Endothelial cell of umbilical vein (primary cell): ENCODE results near the gene SAMD10. TPM values are rescaled to one million over a fixed set of nuclear protein-coding genes. Genes with fewer than 3 reads are reported as not detected.

Experiments used
- BruUV-seq: library from RNA; stranded (reverse); fragments of 400-500 nt; replicated peaks from 2 replicates; lab custom pipeline; 2021; lab: Mats Ljungman, UMichigan
- CTCF ChIA-PET: fragments of 300-600, 350-600 bp; sonication (Branson Sonifier 250); formaldehyde crosslinking; loops from one replicate; lab custom pipeline; 2021; ENCODE audit warnings: antibody characterized with exemption, inconsistent platforms; lab: Charles Lee
- POLR2A ChIA-PET: fragments of 300-600, 350-600 bp; sonication (Branson Sonifier 250); formaldehyde crosslinking; loops from one replicate; lab custom pipeline; 2021; ENCODE audit warnings: antibody characterized with exemption, inconsistent platforms; lab: Charles Lee
- DNase-seq: peaks from one replicate; pipeline ENCODE4 v3.0.0-alpha.2; 2011; ENCODE audit warnings: low read depth, low spot score
- FAIRE-seq: peaks from 2 replicates; lab custom pipeline; 2011; peaks lifted over from hg19 to GRCh38; lab: Jason Lieb, UNC
- H2AFZ ChIP-seq: 2 replicates; pipeline ENCODE4 v1.6.0; 2012; ENCODE audit warnings: low read depth, low read length, control low read depth, inconsistent platforms
- H3K27ac ChIP-seq: 2 replicates; pipeline ENCODE4 v1.5.1; 2011; ENCODE audit warnings: low read depth, mild to moderate bottlenecking, control low read depth, low read length, moderate library complexity; ENCODE audit not compliant: insufficient read depth
- H3K27me3 ChIP-seq, 2 experiments: 2 replicates each; pipeline versions ENCODE4 v1.6.0 to v1.6.1; 2011; ENCODE audit warnings: low read length in 2 of 2, mixed read lengths in 1 of 2; ENCODE audit not compliant: control insufficient read depth in 2 of 2, insufficient read depth in 2 of 2
- H3K36me3 ChIP-seq, 2 experiments: 2 replicates in 1 of 2; 3 replicates in 1 of 2; pipeline ENCODE4 v1.5.1; 2011; ENCODE audit warnings: low read length in 2 of 2, mild to moderate bottlenecking in 1 of 2, moderate library complexity in 1 of 2; ENCODE audit not compliant: control insufficient read depth in 2 of 2, insufficient read depth in 2 of 2; ENCODE audit errors: extremely low read depth in 1 of 2
- H3K4me1 ChIP-seq: 3 replicates; pipeline ENCODE4 v1.5.1; 2011; ENCODE audit warnings: mild to moderate bottlenecking, low read length; ENCODE audit not compliant: control insufficient read depth, insufficient read depth; ENCODE audit errors: extremely low read depth
- H3K4me2 ChIP-seq: 2 replicates; pipeline ENCODE4 v1.6.1; 2011; ENCODE audit warnings: low read length, control low read depth, mixed read lengths; ENCODE audit not compliant: insufficient read depth
- H3K4me3 ChIP-seq, 3 experiments: fragments of 200-600 bp in 1 of 3; sonication (generic), shearing (Covaris generic) in 1 of 3; replicated peaks in 1 of 3; 2 replicates each; pipeline ENCODE4 v1.5.1; 2011 to 2016; ENCODE audit warnings: control low read depth in 3 of 3, low read length in 3 of 3, mild to moderate bottlenecking in 2 of 3, inconsistent platforms in 1 of 3, low read depth in 1 of 3, moderate library complexity in 1 of 3; ENCODE audit not compliant: insufficient read depth in 1 of 3
- H3K79me2 ChIP-seq: 2 replicates; pipeline ENCODE4 v1.6.0; 2012; ENCODE audit warnings: low read length, inconsistent platforms; ENCODE audit not compliant: control insufficient read depth, insufficient read depth
- H3K9ac ChIP-seq: replicated peaks from 2 replicates; pipeline ENCODE3; 2011; ENCODE audit warnings: low read length, control low read depth; ENCODE audit not compliant: insufficient read depth; ENCODE audit errors: extremely low read depth
- H3K9me1 ChIP-seq: replicated peaks from 3 replicates; pipeline ENCODE4 v1.6.0; 2011; ENCODE audit warnings: mild to moderate bottlenecking, low read length; ENCODE audit not compliant: control insufficient read depth, insufficient read depth; ENCODE audit errors: extremely low read depth
- H3K9me3 ChIP-seq: replicated peaks from 2 replicates; pipeline ENCODE4 v1.5.1; 2012; ENCODE audit warnings: low read length, inconsistent platforms; ENCODE audit not compliant: control insufficient read depth, insufficient read depth
- H4K20me1 ChIP-seq: replicated peaks from 2 replicates; pipeline ENCODE3; 2011; ENCODE audit warnings: mild to moderate bottlenecking, low read length; ENCODE audit not compliant: control insufficient read depth, insufficient read depth; ENCODE audit errors: extremely low read depth
- EZH2 ChIP-seq: IDR thresholded peaks from 2 replicates; pipeline ENCODE4 v1.6.1; 2012; ENCODE audit warnings: borderline replicate concordance, low read depth, mild to moderate bottlenecking, moderate library complexity, low read length, inconsistent platforms; ENCODE audit not compliant: severe bottlenecking
- FOS ChIP-seq: IDR thresholded peaks from 2 replicates; pipeline ENCODE4 v1.6.1; 2011; ENCODE audit warnings: mild to moderate bottlenecking, low read length, moderate library complexity, borderline replicate concordance; ENCODE audit not compliant: insufficient read depth
- GATA2 ChIP-seq: IDR thresholded peaks from 2 replicates; pipeline ENCODE4 v1.7.0; 2011; ENCODE audit warnings: low read depth, mild to moderate bottlenecking, moderate library complexity, mixed read lengths, low read length; ENCODE audit not compliant: insufficient read length, insufficient read depth
- MAX ChIP-seq: IDR thresholded peaks from 2 replicates; pipeline ENCODE4 v1.6.1; 2011; ENCODE audit not compliant: insufficient read depth, insufficient read length
- MYC ChIP-seq: IDR thresholded peaks from one replicate; pipeline ENCODE4 v1.6.1; 2011; ENCODE audit warnings: mild to moderate bottlenecking, low read depth, low read length
- POLR2A ChIP-seq: IDR thresholded peaks from 2 replicates; pipeline ENCODE4 v1.6.1; 2012; ENCODE audit warnings: low read depth, mild to moderate bottlenecking, control low read depth, low read length
- dilution Hi-C: fragments of 300-500 bp; cut with MboI; formaldehyde crosslinking; loops from one replicate; pipeline ENCODE4 v1.15.0; 2019; ENCODE audit warnings: low sequenced_read_pairs; ENCODE audit not compliant: extremely low pct_ligation_motif_present
- intact Hi-C: fragments of 100-400 bp; cut with micrococcal nuclease; formaldehyde crosslinking; loops from one replicate; pipeline ENCODE4 v1.10.0; 2022
- polyA plus RNA-seq, 4 experiments: library from polyadenylated mRNA; depleted of rRNA in 3 of 4; stranded (reverse) in 3 of 4; unstranded in 1 of 4; fragments of >200 nt; gene quantifications; 2 replicates each; pipeline versions ENCODE4 v1.2.1 to v1.2.3, GENCODE V29; 2011 to 2012; ENCODE audit warnings: missing spikeins in 1 of 4
- total RNA-seq: library from RNA; stranded (reverse); gene quantifications from 2 replicates; pipeline ENCODE4 v1.2.3, GENCODE V29; 2021
- TF ChIP-seq, protein P1 (sequence below), 2 donors: IDR thresholded peaks; 1 replicate in 1 of 2; 2 replicates in 1 of 2; pipeline ENCODE4 v1.5.1; 2011; ENCODE audit warnings: low read length in 2 of 2, mild to moderate bottlenecking in 2 of 2, moderate library complexity in 2 of 2, control low read depth in 1 of 2, inconsistent platforms in 1 of 2, low read depth in 1 of 2; ENCODE audit not compliant: insufficient read depth in 1 of 2; ENCODE audit errors: extremely low read depth in 1 of 2

Gene SAMD10
- total and polyA plus RNA-seq, 2 donors (not counting 3 experiments of a cell fraction or from before 2014, with no cell fraction given): 4.7 to 5.3 TPM

GRCh38 chr20:63982937-63983336, 3.5 kb upstream of the SAMD10 start:
- Histone ChIP-seq H4K20me1 (no peaks in the 10 kb centered on the region), H3K4me2 (no peak overlapping the region), H3K27ac (no peak overlapping the region), H3K9me1 (no peaks in the 10 kb centered on the region), H3K79me2 (peaks cover 16% of the 10 kb centered on the region), H3K4me3 (no peak overlapping the region), H2AFZ (no peak overlapping the region), H3K9me3 (no peaks in the 10 kb centered on the region), H3K9ac (no peak overlapping the region), H3K4me1 (peaks cover 20% of the 10 kb centered on the region), H3K36me3 (peaks cover 3 to 12% of the 10 kb centered on the region in 2 experiments), H3K27me3 (no peaks in the 10 kb centered on the region)
- no peak for DNase-seq
- TF ChIP-seq POLR2A (no peak), EZH2 (no peak), FOS (no peak), GATA2 (no peak), MAX (no peak), MYC (no peak)
- TF ChIP-seq, protein P1, sequence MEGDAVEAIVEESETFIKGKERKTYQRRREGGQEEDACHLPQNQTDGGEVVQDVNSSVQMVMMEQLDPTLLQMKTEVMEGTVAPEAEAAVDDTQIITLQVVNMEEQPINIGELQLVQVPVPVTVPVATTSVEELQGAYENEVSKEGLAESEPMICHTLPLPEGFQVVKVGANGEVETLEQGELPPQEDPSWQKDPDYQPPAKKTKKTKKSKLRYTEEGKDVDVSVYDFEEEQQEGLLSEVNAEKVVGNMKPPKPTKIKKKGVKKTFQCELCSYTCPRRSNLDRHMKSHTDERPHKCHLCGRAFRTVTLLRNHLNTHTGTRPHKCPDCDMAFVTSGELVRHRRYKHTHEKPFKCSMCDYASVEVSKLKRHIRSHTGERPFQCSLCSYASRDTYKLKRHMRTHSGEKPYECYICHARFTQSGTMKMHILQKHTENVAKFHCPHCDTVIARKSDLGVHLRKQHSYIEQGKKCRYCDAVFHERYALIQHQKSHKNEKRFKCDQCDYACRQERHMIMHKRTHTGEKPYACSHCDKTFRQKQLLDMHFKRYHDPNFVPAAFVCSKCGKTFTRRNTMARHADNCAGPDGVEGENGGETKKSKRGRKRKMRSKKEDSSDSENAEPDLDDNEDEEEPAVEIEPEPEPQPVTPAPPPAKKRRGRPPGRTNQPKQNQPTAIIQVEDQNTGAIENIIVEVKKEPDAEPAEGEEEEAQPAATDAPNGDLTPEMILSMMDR (IDR thresholded peaks at IDR 0.05; ENCODE audit: extremely low read depth in 1 of 2, insufficient read depth in 1 of 2, low read depth in 1 of 2, low read length in 2 of 2): no peak
- no TSS peak for BruUV-seq
- FAIRE-seq: no peak
- CTCF ChIA-PET: interaction anchor here (1.4 to 4.2 kb wide), 3 partner anchors 9 to 75 kb away, joined by 3 to 34 read pairs (median 6); no protein-coding TSS in a partner anchor
- POLR2A ChIA-PET: no interaction called here
- intact Hi-C loops (no loop called here), dilution Hi-C loops (no loop called here)
